A673 (cell line): ENCODE results near the gene FAM149A.

Experiments used
- CTCF ChIP-seq: fragments of 300-800, 200-600 bp; sonication (generic); conservative IDR thresholded peaks from 2 replicates; pipeline ENCODE4 v1.5.1; 2017; ENCODE audit warnings: low read depth, mild to moderate bottlenecking, antibody characterized with exemption, low read length, moderate library complexity, mixed read lengths
- EZH2 ChIP-seq: fragments of 200-600 bp; sonication (generic); IDR thresholded peaks from 2 replicates; pipeline ENCODE4 v1.6.1; 2017; ENCODE audit warnings: borderline replicate concordance, low read depth, mild to moderate bottlenecking, mixed read lengths, antibody characterized with exemption, low read length; ENCODE audit not compliant: poor library complexity, severe bottlenecking

- TF ChIP-seq CTCF (no peak), EZH2 (no peak)
Observed at GRCh38 chr4:186217733-186218293, 113.3 kb downstream of the FAM149A start.
